ENCODE results near the gene PTGR2.

DNA sequence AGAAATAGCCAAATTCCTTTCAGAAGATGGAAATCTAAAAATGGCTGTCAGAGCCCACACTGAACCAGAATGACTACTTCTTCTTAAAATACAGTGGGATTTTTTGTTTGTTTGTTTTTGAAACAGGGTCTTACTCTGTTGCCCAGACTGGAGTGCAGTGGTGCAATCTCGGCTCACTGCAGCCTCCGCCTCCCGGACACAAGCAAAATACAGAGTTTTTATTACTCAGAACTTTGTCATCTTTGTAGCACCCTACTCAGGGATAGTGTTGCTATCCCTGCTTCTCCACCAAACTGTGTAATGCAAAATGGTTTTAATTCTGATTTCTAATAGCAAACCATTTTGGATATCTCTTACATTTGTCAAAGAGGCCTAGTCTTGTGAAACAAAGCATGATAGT lies 51.4 kb downstream of the PTGR2 start:
- TF ChIP-seq, protein P1, sequence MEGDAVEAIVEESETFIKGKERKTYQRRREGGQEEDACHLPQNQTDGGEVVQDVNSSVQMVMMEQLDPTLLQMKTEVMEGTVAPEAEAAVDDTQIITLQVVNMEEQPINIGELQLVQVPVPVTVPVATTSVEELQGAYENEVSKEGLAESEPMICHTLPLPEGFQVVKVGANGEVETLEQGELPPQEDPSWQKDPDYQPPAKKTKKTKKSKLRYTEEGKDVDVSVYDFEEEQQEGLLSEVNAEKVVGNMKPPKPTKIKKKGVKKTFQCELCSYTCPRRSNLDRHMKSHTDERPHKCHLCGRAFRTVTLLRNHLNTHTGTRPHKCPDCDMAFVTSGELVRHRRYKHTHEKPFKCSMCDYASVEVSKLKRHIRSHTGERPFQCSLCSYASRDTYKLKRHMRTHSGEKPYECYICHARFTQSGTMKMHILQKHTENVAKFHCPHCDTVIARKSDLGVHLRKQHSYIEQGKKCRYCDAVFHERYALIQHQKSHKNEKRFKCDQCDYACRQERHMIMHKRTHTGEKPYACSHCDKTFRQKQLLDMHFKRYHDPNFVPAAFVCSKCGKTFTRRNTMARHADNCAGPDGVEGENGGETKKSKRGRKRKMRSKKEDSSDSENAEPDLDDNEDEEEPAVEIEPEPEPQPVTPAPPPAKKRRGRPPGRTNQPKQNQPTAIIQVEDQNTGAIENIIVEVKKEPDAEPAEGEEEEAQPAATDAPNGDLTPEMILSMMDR (IDR thresholded peaks at IDR 0.05; ENCODE audit: poor library complexity) = no peak
- no peak for TF ChIP-seq EZH2 (IDR thresholded peaks at IDR 0.05; ENCODE audit: borderline replicate concordance)
- no peak for TF ChIP-seq EZH2phosphoT487 (IDR thresholded peaks at IDR 0.05; ENCODE audit: low read depth, severe bottlenecking, unreplicated experiment)

Measured in hepatocyte (in vitro differentiated cells).